ENCODE measurements around the gene WBP1.

WBP1 gene

DNA sequence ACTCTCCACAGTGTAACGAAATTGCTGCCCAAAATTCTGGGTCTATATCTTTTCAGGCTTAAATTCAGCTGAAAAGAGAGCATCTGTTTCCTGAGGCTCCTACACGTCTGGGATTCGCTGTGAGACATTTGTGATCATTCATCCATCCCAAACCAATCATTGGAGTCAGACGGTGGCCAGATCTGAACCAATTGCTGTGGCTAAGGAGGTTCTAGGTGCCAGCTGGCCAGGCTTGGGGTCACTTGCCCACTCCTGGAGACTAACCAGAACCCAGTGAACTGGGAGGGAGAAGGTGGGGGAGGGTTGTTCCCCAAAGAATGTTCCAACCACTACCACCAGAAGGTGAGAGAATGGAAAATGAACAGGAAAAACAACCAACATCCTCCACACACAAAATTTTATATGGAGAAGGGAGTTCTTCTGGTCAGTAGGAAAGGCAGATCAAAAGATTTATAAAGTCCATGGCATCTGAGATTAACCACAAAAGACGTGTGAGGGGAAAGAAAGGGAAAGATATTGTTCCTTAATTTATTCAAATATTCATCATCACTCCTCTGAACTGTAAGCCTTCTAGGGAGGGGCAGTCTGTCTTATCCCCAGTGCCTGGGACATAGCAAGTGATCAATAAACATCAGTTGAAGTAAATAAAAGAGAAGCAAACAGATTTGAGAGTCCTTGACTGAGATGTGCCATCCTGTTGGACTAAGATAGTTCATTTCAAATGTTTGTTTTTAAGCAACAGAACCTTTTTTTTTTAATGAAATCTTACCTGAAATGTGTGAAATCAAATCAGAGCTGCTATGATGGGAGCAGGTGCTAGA lies 13.5 kb upstream of the WBP1 start:
- no peak overlapping the region for H3K4me3 ChIP-seq (replicated peaks; ENCODE audit: low read depth, low read length)

DNA sequence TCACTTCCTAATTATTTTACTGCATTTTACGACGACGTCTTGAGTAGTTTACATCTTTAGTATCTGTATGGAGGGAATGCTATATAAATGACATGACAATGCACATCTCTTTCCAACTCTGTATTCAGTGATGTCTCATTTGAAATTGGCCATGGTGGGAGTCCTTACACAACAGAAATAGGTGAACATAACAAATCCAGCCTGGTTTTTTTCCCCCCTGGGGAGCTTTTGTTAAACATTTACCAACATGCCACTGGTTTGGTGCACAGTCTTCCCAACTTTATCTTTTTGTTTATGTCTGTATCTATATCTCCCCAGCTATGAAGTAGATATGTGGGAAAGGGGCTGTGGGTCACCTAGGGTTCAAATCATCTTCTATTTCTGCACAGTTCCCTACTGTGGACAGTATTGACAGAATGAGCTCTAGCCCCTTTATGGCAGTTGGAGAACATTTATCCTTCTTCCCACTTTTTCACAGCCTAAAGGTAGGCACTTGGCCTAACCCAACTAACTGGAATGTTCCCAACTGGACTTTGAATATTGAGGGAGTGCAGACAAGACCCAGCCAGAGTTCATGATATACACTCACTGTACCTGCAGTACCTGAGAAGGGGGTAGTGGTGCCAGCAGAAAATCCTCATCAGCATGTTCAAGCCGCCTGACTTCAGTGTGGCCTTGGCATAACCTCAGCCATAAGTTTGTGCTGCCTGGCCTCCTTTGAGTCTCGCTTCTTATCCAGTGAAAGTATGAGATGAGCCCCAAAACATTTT lies 10.8 kb upstream of the WBP1 start:
- H3K4me3 ChIP-seq (replicated peaks; ENCODE audit: low read depth, low read length): no peak overlapping the region
- TF ChIP-seq, protein P1, sequence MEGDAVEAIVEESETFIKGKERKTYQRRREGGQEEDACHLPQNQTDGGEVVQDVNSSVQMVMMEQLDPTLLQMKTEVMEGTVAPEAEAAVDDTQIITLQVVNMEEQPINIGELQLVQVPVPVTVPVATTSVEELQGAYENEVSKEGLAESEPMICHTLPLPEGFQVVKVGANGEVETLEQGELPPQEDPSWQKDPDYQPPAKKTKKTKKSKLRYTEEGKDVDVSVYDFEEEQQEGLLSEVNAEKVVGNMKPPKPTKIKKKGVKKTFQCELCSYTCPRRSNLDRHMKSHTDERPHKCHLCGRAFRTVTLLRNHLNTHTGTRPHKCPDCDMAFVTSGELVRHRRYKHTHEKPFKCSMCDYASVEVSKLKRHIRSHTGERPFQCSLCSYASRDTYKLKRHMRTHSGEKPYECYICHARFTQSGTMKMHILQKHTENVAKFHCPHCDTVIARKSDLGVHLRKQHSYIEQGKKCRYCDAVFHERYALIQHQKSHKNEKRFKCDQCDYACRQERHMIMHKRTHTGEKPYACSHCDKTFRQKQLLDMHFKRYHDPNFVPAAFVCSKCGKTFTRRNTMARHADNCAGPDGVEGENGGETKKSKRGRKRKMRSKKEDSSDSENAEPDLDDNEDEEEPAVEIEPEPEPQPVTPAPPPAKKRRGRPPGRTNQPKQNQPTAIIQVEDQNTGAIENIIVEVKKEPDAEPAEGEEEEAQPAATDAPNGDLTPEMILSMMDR (IDR thresholded peaks at IDR 0.05; ENCODE audit: low read length, missing control alignments): no peak
- DNase-seq (ENCODE audit: low read depth): no peak

More for the DNA sequence above, 13.5 kb upstream of the WBP1 start:
- no peak for DNase-seq (ENCODE audit: low read depth)
- TF ChIP-seq, protein P1 (IDR thresholded peaks at IDR 0.05; ENCODE audit: low read length, missing control alignments): no peak

DNA sequence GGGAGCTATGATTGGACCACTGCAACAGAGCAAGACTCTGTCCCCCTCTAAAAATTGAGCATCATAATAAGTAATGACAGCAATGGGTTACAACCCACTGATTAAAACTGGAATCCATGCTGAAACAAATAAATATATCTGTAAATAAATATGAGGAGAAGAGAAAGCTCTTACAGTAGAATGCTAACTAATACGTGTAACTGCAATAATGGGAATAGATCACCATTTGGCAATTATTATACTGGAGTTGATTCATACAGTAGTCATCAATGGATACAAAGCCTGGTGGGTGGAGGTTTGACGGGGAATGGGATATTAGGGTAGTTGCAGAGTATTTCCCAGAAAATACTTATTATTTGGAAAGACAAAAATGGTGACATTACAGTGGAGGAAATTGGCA lies 9.5 kb upstream of the WBP1 start:
- no peak for DNase-seq (ENCODE audit: low read depth)
- H3K4me3 ChIP-seq (replicated peaks; ENCODE audit: low read depth, low read length): no peak overlapping the region
- TF ChIP-seq, protein P1 (IDR thresholded peaks at IDR 0.05; ENCODE audit: low read length, missing control alignments): no peak

DNA sequence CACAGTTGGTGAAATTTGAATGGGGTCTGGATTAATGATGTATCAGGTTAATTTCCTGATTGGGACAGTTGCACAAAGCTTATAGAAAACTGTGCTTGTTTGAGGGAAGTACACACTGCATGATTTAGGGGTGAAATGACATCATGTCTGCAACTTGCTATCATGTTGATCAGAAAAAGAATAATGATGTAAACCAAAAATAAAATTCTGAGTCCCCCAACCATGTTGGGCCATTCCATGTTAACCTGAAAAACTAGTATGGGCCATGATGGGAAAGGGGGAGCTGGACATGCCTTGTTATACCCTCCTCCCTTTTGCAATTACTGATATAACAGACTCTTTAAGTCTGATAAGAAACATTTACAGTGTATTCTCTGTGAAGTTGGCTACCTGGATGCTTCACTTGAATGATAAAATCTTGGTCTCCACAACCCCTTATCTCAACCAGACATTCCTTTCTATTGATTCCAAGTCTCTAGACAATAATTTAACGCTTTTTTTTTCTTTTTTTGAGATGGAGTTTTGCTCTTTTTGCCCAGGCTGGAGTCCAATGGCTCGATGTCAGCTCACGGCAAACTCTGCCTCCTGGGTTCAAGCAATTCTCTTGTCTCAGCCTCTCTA lies 7.6 kb upstream of the WBP1 start:
- TF ChIP-seq, protein P1 (IDR thresholded peaks at IDR 0.05; ENCODE audit: low read length, missing control alignments): no peak
- DNase-seq (ENCODE audit: low read depth): no peak
- H3K4me3 ChIP-seq (replicated peaks; ENCODE audit: low read depth, low read length): no peak overlapping the region

DNA sequence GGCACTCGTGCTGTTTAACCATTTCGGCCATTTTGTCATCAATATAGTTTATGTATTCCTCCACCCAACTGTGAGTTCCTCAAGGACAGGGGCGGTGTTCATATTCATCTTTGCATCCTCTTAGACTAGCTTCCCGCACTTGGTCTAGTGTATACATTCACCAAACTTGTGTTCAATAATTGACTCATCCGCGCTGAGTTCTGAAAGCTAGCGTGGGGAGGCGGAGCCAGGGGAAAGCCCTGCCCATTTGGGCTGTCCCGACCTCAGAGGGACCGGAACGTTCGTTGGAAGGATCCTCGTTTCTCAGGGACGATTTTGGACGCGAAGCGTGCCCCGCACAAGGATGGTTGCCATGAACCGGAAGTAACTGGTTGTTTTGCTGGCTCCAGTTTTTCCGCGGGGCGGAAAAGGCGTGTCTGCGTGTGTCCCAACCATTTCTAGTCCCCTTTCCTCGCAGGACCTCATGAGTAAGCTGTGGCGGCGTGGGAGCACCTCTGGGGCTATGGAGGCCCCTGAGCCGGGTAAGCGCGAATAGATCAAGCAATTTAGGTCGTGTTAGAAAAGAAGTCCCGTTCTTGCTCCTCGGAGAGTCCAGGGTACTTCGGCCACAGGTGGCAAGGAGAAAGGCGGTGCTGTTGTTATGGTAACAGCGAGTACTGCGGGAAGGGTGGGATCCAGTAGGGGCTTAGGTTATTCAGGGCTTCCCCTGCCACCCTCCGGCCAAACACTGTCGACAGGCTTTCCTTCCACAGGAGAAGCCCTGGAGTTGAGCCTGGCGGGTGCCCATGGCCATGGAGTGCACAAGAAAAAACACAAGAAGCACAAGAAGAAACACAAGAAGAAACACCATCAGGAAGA lies 3.4 kb upstream of the WBP1 start, which contains the start of gene INO80B:
Gene INO80B, plus strand, starts transcription at position 434 of the 858 bp plus-strand sequence. Its CDS starts 30 bp downstream, at position 464.
- TF ChIP-seq, protein P1 (IDR thresholded peaks at IDR 0.05; ENCODE audit: low read length, missing control alignments): no peak
- peak within 1 kb of the TSS; percentile 92 for H3K4me3 ChIP-seq (replicated peaks; ENCODE audit: low read depth, low read length)
- peak; percentile 99 for DNase-seq (ENCODE audit: low read depth)

DNA sequence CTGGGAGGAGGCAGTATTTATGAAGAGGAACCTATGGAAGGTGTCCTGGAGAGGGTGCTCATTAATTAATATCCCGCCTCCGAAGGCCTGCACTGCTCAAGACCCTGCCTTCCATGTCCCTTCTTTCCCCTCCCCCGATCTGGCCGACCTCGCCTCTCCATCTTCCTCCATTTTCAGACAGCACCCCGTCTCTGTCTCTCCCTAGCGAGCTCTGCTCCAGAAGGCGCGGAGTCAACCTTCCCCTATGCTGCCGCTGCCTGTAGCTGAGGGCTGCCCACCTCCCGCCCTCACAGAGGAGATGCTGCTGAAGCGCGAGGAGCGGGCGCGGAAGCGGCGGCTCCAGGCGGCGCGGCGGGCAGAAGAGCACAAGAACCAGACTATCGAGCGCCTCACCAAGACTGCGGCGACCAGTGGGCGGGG lies 1.1 kb upstream of the WBP1 start:
- TF ChIP-seq, protein P1 (IDR thresholded peaks at IDR 0.05; ENCODE audit: low read length, missing control alignments): no peak
- DNase-seq (ENCODE audit: low read depth): peak; percentile 36
- peak overlapping the region; percentile 63 for H3K4me3 ChIP-seq (replicated peaks; ENCODE audit: low read depth, low read length)
